GM03348 (cell line): Measurements from ENCODE around the gene DIP2C.

Experiments used
- DNase-seq: peaks from one replicate; pipeline ENCODE4 v3.0.0; 2012; ENCODE audit warnings: low spot score

Gene DIP2C

GRCh38 chr10:418894-419293 is 270.6 kb downstream of the DIP2C start:
- no peak for DNase-seq

- no peak for DNase-seq
Measured at GRCh38 chr10:418226-418625, 271.2 kb downstream of the DIP2C start.

- DNase-seq, result no peak
Measured at GRCh38 chr10:416091-416515, 273.4 kb downstream of the DIP2C start.

GRCh38 chr10:413662-414071 is 275.8 kb downstream of the DIP2C start:
- DNase-seq, result no peak

- DNase-seq, result no peak
Measured at GRCh38 chr10:412109-412508, 277.4 kb downstream of the DIP2C start.

GRCh38 chr10:411603-412002 is 277.9 kb downstream of the DIP2C start:
- DNase-seq, result no peak

- DNase-seq, result no peak
Measured at GRCh38 chr10:409408-410040, 279.9 kb downstream of the DIP2C start.

GRCh38 chr10:408236-408635 is 281.2 kb downstream of the DIP2C start:
- DNase-seq, result peak; percentile 30

- no peak for DNase-seq
Measured at GRCh38 chr10:406976-407375, 282.5 kb downstream of the DIP2C start.

- DNase-seq, result no peak
Measured at GRCh38 chr10:405648-406047, 283.8 kb downstream of the DIP2C start.

- no peak for DNase-seq
Measured at GRCh38 chr10:404991-405390, 284.5 kb downstream of the DIP2C start.

GRCh38 chr10:404346-404745 is 285.1 kb downstream of the DIP2C start:
- DNase-seq, result peak; percentile 44

- DNase-seq, result no peak
Measured at GRCh38 chr10:398954-399353, 290.5 kb downstream of the DIP2C start.

- DNase-seq, result no peak
Measured at GRCh38 chr10:397321-398068, 292.0 kb downstream of the DIP2C start.

- no peak for DNase-seq
Measured at GRCh38 chr10:396535-397220, 292.8 kb downstream of the DIP2C start.

- DNase-seq, result no peak
Measured at GRCh38 chr10:396107-396506, 293.4 kb downstream of the DIP2C start.

- DNase-seq, result no peak
Measured at GRCh38 chr10:395665-396064, 293.8 kb downstream of the DIP2C start.

- peak; percentile 20 for DNase-seq
Measured at GRCh38 chr10:394439-395101, 294.9 kb downstream of the DIP2C start.

GRCh38 chr10:393787-394438 is 295.6 kb downstream of the DIP2C start:
- no peak for DNase-seq

- no peak for DNase-seq
Measured at GRCh38 chr10:393106-393745, 296.2 kb downstream of the DIP2C start.

GRCh38 chr10:392705-393037 is 296.8 kb downstream of the DIP2C start:
- no peak for DNase-seq
